HepG2 (cell line): ENCODE results near the gene MTARC1. TPM values are rescaled to one million over a fixed set of nuclear protein-coding genes. Genes with fewer than 3 reads are reported as not detected.

Source experiments
- CCDC6 ChIP-seq: sonication (generic); formaldehyde crosslinking; IDR thresholded peaks from 2 replicates; pipeline ENCODE4 v1.8.1; 2022; ENCODE audit warnings: mild to moderate bottlenecking, missing genetic modification reagents, moderate library complexity
- CEBPB ChIP-seq: IDR thresholded peaks from 2 replicates; pipeline ENCODE4 v1.6.1; 2011; ENCODE audit warnings: low read depth, low read length, improper control_type of control experiment, borderline replicate concordance
- CREB1 ChIP-seq, 2 experiments: fragments of 450-650 bp in 1 of 2; IDR thresholded peaks; 2 replicates each; pipeline ENCODE4 v1.6.1; 2016 to 2017; ENCODE audit warnings: control low read depth in 1 of 2, mild to moderate bottlenecking in 1 of 2, missing compliant biosample characterization in 1 of 2, missing genetic modification characterization in 1 of 2
- GFI1 ChIP-seq: sonication (generic); formaldehyde crosslinking; IDR thresholded peaks from 2 replicates; pipeline ENCODE4 v1.5.0; 2020; ENCODE audit warnings: missing genetic modification reagents, mild to moderate bottlenecking, borderline replicate concordance
- KLF6 ChIP-seq: IDR thresholded peaks from 2 replicates; pipeline ENCODE4 v1.8.0; 2016; ENCODE audit warnings: missing biosample characterization, missing genetic modification reagents
- MAFG ChIP-seq: sonication (generic); formaldehyde crosslinking; IDR thresholded peaks from 2 replicates; pipeline ENCODE4 v1.5.1; 2020; ENCODE audit warnings: mild to moderate bottlenecking, missing genetic modification reagents
- RNF2 ChIP-seq: fragments of 450-650 bp; conservative IDR thresholded peaks from 2 replicates; pipeline ENCODE4 v1.6.1; 2016; ENCODE audit warnings: low read depth
- U2AF2 ChIP-seq: fragments of 200-400 bp; formaldehyde crosslinking; IDR thresholded peaks from 2 replicates; pipeline ENCODE4 v1.6.1; 2017; ENCODE audit warnings: low read depth, mild to moderate bottlenecking, low read length
- ZNF44 ChIP-seq: sonication (generic); formaldehyde crosslinking; IDR thresholded peaks from 2 replicates; pipeline ENCODE4 v1.5.1; 2020; ENCODE audit warnings: mild to moderate bottlenecking, missing genetic modification reagents
- ZNF839 ChIP-seq: sonication (generic); formaldehyde crosslinking; IDR thresholded peaks from 2 replicates; pipeline ENCODE4 v1.4.0; 2020; ENCODE audit warnings: missing genetic modification reagents, mild to moderate bottlenecking, borderline replicate concordance
- polyA plus RNA-seq, 8 experiments: library from polyadenylated mRNA; depleted of rRNA in 3 of 8; stranded (reverse) in 7 of 8; unstranded in 1 of 8; fragments of >200 nt; fragmentation: Illumina TruSeq in 4 of 8; extraction: Trizol in 4 of 8; gene quantifications; 2 replicates each; pipeline versions ENCODE4 v1.2.1 to v1.2.3, GENCODE V29; 2011 to 2016; ENCODE audit warnings: low read depth in 4 of 8, missing spikeins in 1 of 8, mixed read lengths in 1 of 8; ENCODE audit not compliant: insufficient read depth in 1 of 8
- total RNA-seq, 5 experiments: library from RNA; depleted of rRNA; stranded (reverse); fragments of >200 nt; fragmentation: Illumina TruSeq; extraction: Trizol; gene quantifications; 2 replicates each; pipeline ENCODE4 v1.2.3, GENCODE V29; 2016; ENCODE audit warnings: low read depth in 1 of 5
- TF ChIP-seq, protein P1 (sequence below): sonication (generic); formaldehyde crosslinking; IDR thresholded peaks from 2 replicates; pipeline ENCODE4 v1.5.0; 2020; ENCODE audit warnings: mild to moderate bottlenecking, missing genetic modification reagents

The MTARC1 gene
- total and polyA plus RNA-seq, 2 of the 13 experiments (the other 11 are each of a cell fraction or from before 2014, with no cell fraction given), result 19.4 to 106 TPM

DNA sequence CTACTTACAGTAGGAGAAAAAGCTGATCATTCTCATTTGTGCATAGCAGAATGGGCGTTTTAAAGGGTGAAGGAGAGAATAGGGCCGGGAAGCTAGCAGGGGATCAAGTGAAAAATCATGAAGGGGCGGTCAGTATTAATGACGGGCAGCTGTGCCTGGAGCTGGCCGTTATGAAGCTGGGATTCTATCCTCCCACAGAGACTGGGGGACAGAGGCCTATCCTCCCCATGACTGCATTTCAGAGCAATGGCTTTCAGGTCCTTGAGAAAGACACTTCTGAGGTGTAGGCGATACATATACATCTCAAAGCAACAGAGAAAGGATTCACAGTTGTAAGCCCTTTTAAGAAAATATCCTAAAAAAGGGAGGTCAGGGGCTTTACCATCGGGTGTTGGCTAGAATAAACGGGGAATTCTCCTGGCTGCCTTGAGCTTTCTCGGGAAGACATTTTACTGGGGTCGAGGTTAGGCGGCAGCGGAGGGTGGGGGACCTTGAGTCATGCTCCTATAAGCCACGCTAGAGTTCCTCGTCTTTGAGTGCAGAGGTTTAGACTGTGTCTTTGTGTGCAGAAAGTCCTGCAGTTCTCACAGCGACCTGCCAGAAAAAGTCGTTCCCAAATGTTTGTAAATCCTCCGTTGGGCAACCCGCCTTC lies 39.1 kb upstream of the MTARC1 start (continued):
- TF ChIP-seq CCDC6 (0 out of 2 replicates have a peak, but pooled peaks have one; percentile 12), KLF6 (CRISPR knock-in tag) (no peak), MAFG (CRISPR knock-in tag) (no peak), CREB1 (IDR thresholded peaks at IDR 0.05) (no peak), CREB1 (CRISPR knock-in tag; IDR thresholded peaks at IDR 0.05) (0 out of 2 replicates have a peak, but pooled peaks have one; percentile 62), CEBPB (peak; percentile 41; the same call in 1 of the 2 replicates), ZNF44 (CRISPR knock-in tag) (peak; percentile 70; the same call in 1 of the 2 replicates), RNF2 (0 out of 2 replicates have a peak, but pooled peaks have one; percentile 18), ZNF839 (CRISPR knock-in tag) (0 out of 2 replicates have a peak, but pooled peaks have one; percentile 21), GFI1 (CRISPR knock-in tag) (peak; percentile 35; the same call in 1 of the 2 replicates), U2AF2 (no peak)
- TF ChIP-seq, protein P1, sequence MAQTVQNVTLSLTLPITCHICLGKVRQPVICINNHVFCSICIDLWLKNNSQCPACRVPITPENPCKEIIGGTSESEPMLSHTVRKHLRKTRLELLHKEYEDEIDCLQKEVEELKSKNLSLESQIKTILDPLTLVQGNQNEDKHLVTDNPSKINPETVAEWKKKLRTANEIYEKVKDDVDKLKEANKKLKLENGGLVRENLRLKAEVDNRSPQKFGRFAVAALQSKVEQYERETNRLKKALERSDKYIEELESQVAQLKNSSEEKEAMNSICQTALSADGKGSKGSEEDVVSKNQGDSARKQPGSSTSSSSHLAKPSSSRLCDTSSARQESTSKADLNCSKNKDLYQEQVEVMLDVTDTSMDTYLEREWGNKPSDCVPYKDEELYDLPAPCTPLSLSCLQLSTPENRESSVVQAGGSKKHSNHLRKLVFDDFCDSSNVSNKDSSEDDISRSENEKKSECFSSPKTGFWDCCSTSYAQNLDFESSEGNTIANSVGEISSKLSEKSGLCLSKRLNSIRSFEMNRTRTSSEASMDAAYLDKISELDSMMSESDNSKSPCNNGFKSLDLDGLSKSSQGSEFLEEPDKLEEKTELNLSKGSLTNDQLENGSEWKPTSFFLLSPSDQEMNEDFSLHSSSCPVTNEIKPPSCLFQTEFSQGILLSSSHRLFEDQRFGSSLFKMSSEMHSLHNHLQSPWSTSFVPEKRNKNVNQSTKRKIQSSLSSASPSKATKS (CRISPR knock-in tag), result no peak
